NCI-H1436 (cell line): ENCODE results near the gene PNMA8C.
"Not testable (repeated sequence)": the region's sequence is repeated elsewhere in the genome, so short reads cannot be mapped to it uniquely, and the experiment has no call there.

Experiments used
- DNase-seq: peaks from one replicate; lab custom pipeline; 2025; lab: John Stamatoyannopoulos, UW

The PNMA8C gene

DNA sequence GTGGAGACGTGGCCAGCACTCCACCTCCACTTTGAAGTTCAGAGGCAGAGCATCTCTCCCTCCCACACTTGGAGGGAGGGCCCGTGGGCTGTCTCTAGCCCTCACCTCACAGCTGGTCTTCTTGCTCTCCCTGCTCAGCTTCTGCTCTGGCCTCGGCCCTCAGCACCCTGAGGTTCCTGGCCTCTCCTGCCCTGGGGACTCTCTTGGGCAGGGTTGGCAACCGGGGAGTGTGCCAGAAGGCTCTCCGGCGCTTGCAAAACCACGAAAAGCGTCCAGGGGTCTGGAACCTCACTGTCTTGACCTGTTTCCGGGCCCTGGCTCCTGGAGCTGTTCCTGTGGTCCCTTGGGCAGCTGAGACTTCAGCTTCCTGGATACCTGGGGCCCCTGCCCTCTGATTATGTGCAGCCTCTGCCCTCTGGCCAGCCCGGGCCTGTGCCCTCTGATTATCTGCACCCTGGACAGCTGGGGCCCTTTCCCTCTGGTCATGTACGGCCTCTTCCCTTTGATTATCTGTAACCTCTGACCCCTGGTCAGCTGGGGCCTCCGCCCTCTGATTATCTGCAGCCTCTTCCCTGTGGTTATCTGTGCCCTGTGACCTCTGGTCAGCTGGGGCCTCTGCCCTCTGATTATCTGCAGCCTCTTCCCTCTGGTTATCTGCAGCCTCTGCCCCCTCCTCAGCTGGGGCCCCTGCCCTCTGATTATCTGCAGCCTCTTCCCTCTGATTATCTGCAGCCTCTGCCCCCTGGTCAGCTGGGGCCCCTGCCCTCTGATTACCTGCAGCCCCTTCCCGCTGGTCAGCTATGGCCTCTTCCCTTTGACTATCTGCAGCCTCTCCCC, 17.4 kb downstream of the PNMA8C start:
- no peak for DNase-seq

- no peak for DNase-seq
Observed at GRCh38 chr19:46410205-46411087, 18.3 kb downstream of the PNMA8C start.

- DNase-seq, result no peak
Observed at GRCh38 chr19:46409191-46409590, 19.5 kb downstream of the PNMA8C start.

- no peak for DNase-seq
Observed at GRCh38 chr19:46408664-46409039, 20.1 kb downstream of the PNMA8C start.

- DNase-seq, result no peak
Observed at GRCh38 chr19:46407856-46408663, 20.7 kb downstream of the PNMA8C start.

DNA sequence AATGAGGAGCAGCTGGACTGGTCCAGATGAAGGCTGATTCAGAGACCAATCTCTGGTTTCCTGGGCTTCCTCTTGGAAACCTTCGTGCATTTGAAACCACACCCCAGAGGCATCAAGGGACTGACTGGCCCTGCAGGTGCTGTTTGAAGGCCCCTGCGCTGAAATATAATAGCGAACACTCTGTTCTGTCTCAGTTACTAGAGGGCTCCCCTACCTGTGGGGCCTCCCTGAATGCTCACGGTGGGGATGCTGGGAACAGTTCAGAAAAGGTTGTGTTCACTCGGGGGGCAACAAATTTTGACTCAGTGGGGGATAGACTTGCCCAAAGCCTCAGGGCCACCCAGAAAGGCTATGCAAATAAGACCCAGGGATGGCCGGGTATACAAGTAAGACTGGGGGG, 21.8 kb downstream of the PNMA8C start:
- no peak for DNase-seq

DNA sequence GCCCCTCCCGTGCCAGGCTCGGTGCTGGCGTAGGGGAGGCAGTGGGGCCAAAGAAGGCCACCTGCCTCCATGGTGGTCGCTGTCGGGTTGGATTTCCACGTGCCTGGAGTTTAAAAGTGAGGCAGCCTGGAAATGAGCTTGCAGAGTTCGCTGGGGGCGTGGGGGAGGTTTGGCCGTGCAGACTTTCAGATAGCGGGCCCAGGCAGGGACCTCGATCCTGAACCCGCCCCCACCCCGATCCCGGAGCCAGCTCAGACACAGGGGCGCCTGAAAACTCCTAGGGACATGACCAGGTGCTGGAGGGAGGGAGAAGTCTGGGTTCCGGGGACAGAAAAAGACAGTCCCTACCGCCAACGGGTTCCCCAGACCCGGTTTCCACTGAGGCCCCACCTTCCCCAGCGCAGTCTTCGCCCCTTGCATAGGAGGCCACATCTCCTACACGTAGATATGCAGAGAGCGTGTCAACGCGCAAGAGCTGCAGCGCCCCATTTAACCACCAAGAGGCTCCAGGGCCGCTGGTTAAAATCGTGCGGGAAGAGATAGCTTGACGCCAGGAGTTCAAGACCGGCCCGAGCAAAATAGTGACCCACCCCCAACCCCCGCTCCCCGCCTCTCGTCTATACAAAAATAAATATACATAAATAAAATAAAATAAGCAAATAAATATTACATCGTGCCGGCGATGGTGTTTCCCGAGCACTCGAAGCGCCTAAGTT, 23.8 kb downstream of the PNMA8C start:
- no peak for DNase-seq

GRCh38 chr19:46404055-46404752, 24.5 kb downstream of the PNMA8C start:
- DNase-seq, result no peak

- no peak for DNase-seq
Observed at GRCh38 chr19:46402725-46403124, 26.0 kb downstream of the PNMA8C start.

GRCh38 chr19:46397801-46398479, 30.8 kb downstream of the PNMA8C start:
- DNase-seq, result not testable (repeated sequence)

- DNase-seq, result no peak
Observed at GRCh38 chr19:46394402-46394797, 34.3 kb downstream of the PNMA8C start.

GRCh38 chr19:46393456-46394401, 35.0 kb downstream of the PNMA8C start:
- no peak for DNase-seq

DNA sequence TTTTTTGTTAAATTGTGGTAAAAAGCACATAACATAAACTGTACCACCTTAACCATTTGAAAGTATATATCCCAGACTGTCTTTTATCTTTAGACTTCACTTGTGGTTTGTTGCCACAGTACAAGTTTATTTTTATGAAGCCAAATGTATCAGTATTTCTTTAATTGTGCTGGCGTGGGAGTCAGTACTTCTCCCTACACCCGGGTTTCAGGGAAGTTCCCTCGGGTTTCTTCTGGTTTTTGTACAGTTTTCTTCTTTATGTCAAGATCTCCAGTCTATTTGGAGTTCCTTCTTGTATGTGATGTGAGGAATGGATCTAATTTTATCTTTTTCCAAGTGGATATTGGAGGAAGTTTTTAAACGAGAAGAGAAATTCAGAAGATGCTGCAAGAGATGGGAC, 35.9 kb downstream of the PNMA8C start:
- DNase-seq, result no peak

DNA sequence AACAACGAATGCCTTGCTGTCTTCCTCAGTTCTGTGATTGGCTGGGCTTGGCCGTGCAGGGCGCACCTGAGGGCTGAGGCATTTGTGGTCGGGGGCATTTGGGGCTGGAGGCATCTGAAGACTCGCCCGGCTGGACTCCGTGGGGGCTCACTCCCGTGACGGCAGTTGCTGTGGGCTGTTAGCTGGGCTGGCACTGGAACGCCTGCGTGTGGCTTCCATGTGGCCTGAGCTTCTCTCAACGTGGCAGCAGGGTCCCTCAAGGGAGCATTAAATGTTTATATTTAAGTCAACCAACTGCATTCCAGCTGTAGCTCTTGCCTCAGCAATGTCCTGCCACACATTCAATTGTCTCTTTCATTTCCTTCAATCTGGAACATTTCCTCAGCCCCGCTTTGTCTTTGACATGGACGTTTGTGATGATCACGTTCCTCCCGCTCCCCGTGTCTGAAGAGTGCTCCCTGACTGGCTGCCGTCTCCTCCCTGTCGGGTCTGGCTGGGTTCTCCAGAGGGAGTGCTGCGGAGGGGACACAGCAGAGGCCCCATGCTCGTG, 36.4 kb downstream of the PNMA8C start:
- DNase-seq, result no peak

- DNase-seq, result no peak
Observed at GRCh38 chr19:46391296-46392251, 37.2 kb downstream of the PNMA8C start.

GRCh38 chr19:46390866-46391265, 37.9 kb downstream of the PNMA8C start:
- DNase-seq, result no peak

GRCh38 chr19:46390121-46390858, 38.4 kb downstream of the PNMA8C start:
- no peak for DNase-seq
